ENCODE results near the gene TSPEAR.

Gene TSPEAR

GRCh38 chr21:44623575-44623974 is 87.8 kb downstream of the TSPEAR start:
- no peak overlapping the region for H3K4me3 ChIP-seq (ENCODE audit: low read length)
- TF ChIP-seq CTCF (IDR thresholded peaks at IDR 0.05; ENCODE audit: insufficient read depth, low read depth, low read length, missing control alignments): no peak
- DNase-seq (ENCODE audit: low read depth): no peak

- no peak overlapping the region for H3K4me3 ChIP-seq (ENCODE audit: low read length)
- no peak for TF ChIP-seq CTCF (IDR thresholded peaks at IDR 0.05; ENCODE audit: insufficient read depth, low read depth, low read length, missing control alignments)
- no peak for DNase-seq (ENCODE audit: low read depth)
These were observed 91.5 kb downstream of the TSPEAR start for GRCh38 chr21:44619886-44620285.

GRCh38 chr21:44618909-44619308 is 92.5 kb downstream of the TSPEAR start:
- no peak for TF ChIP-seq CTCF (IDR thresholded peaks at IDR 0.05; ENCODE audit: insufficient read depth, low read depth, low read length, missing control alignments)
- H3K4me3 ChIP-seq (ENCODE audit: low read length): no peak overlapping the region
- no peak for DNase-seq (ENCODE audit: low read depth)

- no peak overlapping the region for H3K4me3 ChIP-seq (ENCODE audit: low read length)
- no peak for DNase-seq (ENCODE audit: low read depth)
- TF ChIP-seq CTCF (IDR thresholded peaks at IDR 0.05; ENCODE audit: insufficient read depth, low read depth, low read length, missing control alignments): no peak
These were observed 92.9 kb downstream of the TSPEAR start for GRCh38 chr21:44618504-44618903.

- no peak for TF ChIP-seq CTCF (IDR thresholded peaks at IDR 0.05; ENCODE audit: insufficient read depth, low read depth, low read length, missing control alignments)
- H3K4me3 ChIP-seq (ENCODE audit: low read length): no peak overlapping the region
- DNase-seq (ENCODE audit: low read depth): no peak
These were observed 94.3 kb downstream of the TSPEAR start for GRCh38 chr21:44617071-44617501.

GRCh38 chr21:44616591-44616926 is 94.8 kb downstream of the TSPEAR start:
- no peak for TF ChIP-seq CTCF (IDR thresholded peaks at IDR 0.05; ENCODE audit: insufficient read depth, low read depth, low read length, missing control alignments)
- DNase-seq (ENCODE audit: low read depth): no peak
- H3K4me3 ChIP-seq (ENCODE audit: low read length): no peak overlapping the region

- DNase-seq (ENCODE audit: low read depth): no peak
- no peak overlapping the region for H3K4me3 ChIP-seq (ENCODE audit: low read length)
- no peak for TF ChIP-seq CTCF (IDR thresholded peaks at IDR 0.05; ENCODE audit: insufficient read depth, low read depth, low read length, missing control alignments)
These were observed 95.3 kb downstream of the TSPEAR start for GRCh38 chr21:44615911-44616590.
